IMR-90 (cell line): ENCODE data around the gene NPFF. TPM values are rescaled to one million over a fixed set of nuclear protein-coding genes. Genes with fewer than 3 reads are reported as not detected.
A peak's percentile ranks its signal among the peaks of the same experiment; 100 is the strongest.

Source experiments
- ATAC-seq: fragments of 200-7000 bp; cut with Tn5 transposase; 2 replicates; pipeline ENCODE4 v1.9.1; 2020; ENCODE audit warnings: low read depth, mild to moderate bottlenecking, moderate library complexity
- BruUV-seq: library from RNA; stranded (reverse); fragments of 400-500 nt; replicated peaks from 2 replicates; lab custom pipeline; 2021; lab: Mats Ljungman, UMichigan
- CTCF ChIA-PET: fragments of 300-600 bp; formaldehyde crosslinking; extraction: SDS; loops from one replicate; lab custom pipeline; 2021; ENCODE audit warnings: antibody characterized with exemption; lab: Yijun Ruan, JAX
- POLR2A ChIA-PET: fragments of 300-600 bp; sonication (Branson Sonifier 250); formaldehyde crosslinking; loops from one replicate; lab custom pipeline; 2022; ENCODE audit warnings: antibody characterized with exemption; ENCODE audit not compliant: unreplicated experiment; lab: Charles Lee
- DNase-seq: peaks from one replicate; pipeline ENCODE4 v3.0.0; 2013
- H2AFZ ChIP-seq: replicated peaks from 2 replicates; pipeline ENCODE3; 2013; ENCODE audit warnings: low read length, mild to moderate bottlenecking; ENCODE audit not compliant: poor library complexity
- H2AK5ac ChIP-seq: 2 replicates; pipeline ENCODE4 v1.6.1; 2013; ENCODE audit warnings: low read depth, low read length, inconsistent platforms
- H2AK9ac ChIP-seq: replicated peaks from 2 replicates; pipeline ENCODE3; 2013; ENCODE audit warnings: mild to moderate bottlenecking, low read depth, low read length, moderate library complexity; ENCODE audit not compliant: poor library complexity
- H2BK120ac ChIP-seq: 2 replicates; pipeline ENCODE4 v1.6.1; 2013; ENCODE audit warnings: low read depth, low read length, inconsistent platforms
- H2BK15ac ChIP-seq: 3 replicates; pipeline ENCODE4 v1.6.1; 2013; ENCODE audit warnings: low read depth, low read length, inconsistent platforms
- H2BK20ac ChIP-seq: 2 replicates; pipeline ENCODE4 v1.6.1; 2013; ENCODE audit warnings: low read depth, mild to moderate bottlenecking, inconsistent platforms, low read length, moderate library complexity
- H2BK5ac ChIP-seq: 2 replicates; pipeline ENCODE4 v1.6.1; 2013; ENCODE audit warnings: mild to moderate bottlenecking, low read depth, low read length, inconsistent platforms; ENCODE audit not compliant: poor library complexity, severe bottlenecking
- H3K14ac ChIP-seq: replicated peaks from 2 replicates; pipeline ENCODE4 v1.6.1; 2013; ENCODE audit warnings: low read depth, low read length, inconsistent platforms
- H3K18ac ChIP-seq: 2 replicates; pipeline ENCODE4 v1.6.1; 2013; ENCODE audit warnings: low read depth, low read length, control low read depth
- H3K23ac ChIP-seq: 2 replicates; pipeline ENCODE4 v1.6.1; 2013; ENCODE audit warnings: low read depth, low read length, inconsistent platforms
- H3K27ac ChIP-seq: 2 replicates; pipeline ENCODE4 v1.5.1; 2013; ENCODE audit warnings: mild to moderate bottlenecking, control low read depth, low read length; ENCODE audit not compliant: insufficient read depth
- H3K27me3 ChIP-seq: 2 replicates; pipeline ENCODE4 v1.6.1; 2013; ENCODE audit warnings: low read length; ENCODE audit not compliant: control insufficient read depth, insufficient read depth
- H3K36me3 ChIP-seq: 2 replicates; pipeline ENCODE4 v1.6.1; 2013; ENCODE audit warnings: low read length, mixed read lengths; ENCODE audit not compliant: control insufficient read depth, insufficient read depth
- H3K4ac ChIP-seq: 2 replicates; pipeline ENCODE4 v1.6.1; 2013; ENCODE audit warnings: low read depth, low read length, inconsistent platforms
- H3K4me1 ChIP-seq: 2 replicates; pipeline ENCODE4 v1.6.1; 2013; ENCODE audit warnings: low read length, mixed read lengths; ENCODE audit not compliant: control insufficient read depth, insufficient read depth
- H3K4me2 ChIP-seq: 2 replicates; pipeline ENCODE4 v1.6.1; 2013; ENCODE audit warnings: low read depth, mild to moderate bottlenecking, control low read depth, low read length, moderate library complexity
- H3K4me3 ChIP-seq: 2 replicates; pipeline ENCODE4 v1.5.1; 2013; ENCODE audit warnings: low read depth, mild to moderate bottlenecking, control low read depth, low read length, moderate library complexity; ENCODE audit not compliant: insufficient read depth
- H3K56ac ChIP-seq: 2 replicates; pipeline ENCODE4 v1.6.1; 2013; ENCODE audit warnings: low read length, inconsistent platforms; ENCODE audit not compliant: insufficient read depth; ENCODE audit errors: extremely low read depth
- H3K79me1 ChIP-seq, 2 experiments: 2 replicates each; pipeline ENCODE4 v1.6.1; 2013; ENCODE audit warnings: low read length in 2 of 2, inconsistent platforms in 1 of 2, low read depth in 1 of 2
- H3K9ac ChIP-seq: 2 replicates; pipeline ENCODE4 v1.6.1; 2013; ENCODE audit warnings: low read depth, low read length, control low read depth
- H3K9me1 ChIP-seq: 2 replicates; pipeline ENCODE4 v1.6.1; 2013; ENCODE audit warnings: low read length, inconsistent platforms; ENCODE audit not compliant: insufficient read depth
- H3K9me3 ChIP-seq: 2 replicates; pipeline ENCODE4 v1.6.1; 2013; ENCODE audit warnings: low read length; ENCODE audit not compliant: control insufficient read depth, insufficient read depth
- H4K20me1 ChIP-seq: 2 replicates; pipeline ENCODE4 v1.6.1; 2013; ENCODE audit warnings: low read length, inconsistent platforms; ENCODE audit not compliant: insufficient read depth
- H4K5ac ChIP-seq: 2 replicates; pipeline ENCODE4 v1.6.1; 2013; ENCODE audit warnings: mild to moderate bottlenecking, low read depth, low read length, control low read depth
- H4K8ac ChIP-seq, 2 experiments: 2 replicates each; pipeline ENCODE4 v1.6.1; 2013; ENCODE audit warnings: low read depth in 2 of 2, low read length in 2 of 2, control low read depth in 1 of 2, inconsistent platforms in 1 of 2
- H4K91ac ChIP-seq: 2 replicates; pipeline ENCODE4 v1.6.1; 2013; ENCODE audit warnings: low read depth, low read length, inconsistent platforms; ENCODE audit not compliant: insufficient read depth
- POLR2A ChIP-seq: IDR thresholded peaks from 2 replicates; pipeline ENCODE4 v1.6.1; 2012; ENCODE audit warnings: mild to moderate bottlenecking, low read depth, low read length
- RFX5 ChIP-seq: IDR thresholded peaks from 2 replicates; pipeline ENCODE4 v1.8.0; 2012; ENCODE audit warnings: low read depth, mild to moderate bottlenecking, low read length, moderate library complexity
- WGBS, 2 experiments: methylation state at CpG; one replicate each; pipeline versions ENCODE4 v1.1.5 to v1.1.7; 2013; ENCODE audit warnings: missing lambda C conversion rate in 2 of 2; ENCODE audit not compliant: insufficient read length in 1 of 2; ENCODE audit errors: extremely low coverage in 2 of 2; 5-methylcytosine and 5-hydroxymethylcytosine counted together
- dilution Hi-C: fragments of 300-500 bp; cut with HindIII; formaldehyde crosslinking; loops from one replicate; pipeline ENCODE4 v1.14.3; 2018; ENCODE audit warnings: low sequenced_read_pairs; ENCODE audit not compliant: unreplicated experiment
- in situ Hi-C: fragments of 300-500 bp; cut with MboI; formaldehyde crosslinking; loops from 3 replicates; pipeline ENCODE4 v1.14.3; 2019; ENCODE audit warnings: low sequenced_read_pairs, inconsistent platforms, mixed read lengths
- intact Hi-C: fragments of 100-400 bp; cut with micrococcal nuclease; formaldehyde crosslinking; loops from 2 replicates; pipeline ENCODE4 v1.10.0; 2022
- polyA plus RNA-seq, 3 experiments: library from polyadenylated mRNA; depleted of rRNA; stranded (reverse); fragments of >200 nt; gene quantifications; 2 replicates each; pipeline ENCODE4 v1.2.3, GENCODE V29; 2012; ENCODE audit warnings: low replicate concordance in 1 of 3
- total RNA-seq: library from RNA; depleted of rRNA; stranded (reverse); fragments of >200 nt; gene quantifications from 2 replicates; pipeline ENCODE4 v1.2.3, GENCODE V29; 2012

The NPFF gene
- total and polyA plus RNA-seq, 2 of the 4 experiments (the other 2 are of a cell fraction) = not detected

DNA sequence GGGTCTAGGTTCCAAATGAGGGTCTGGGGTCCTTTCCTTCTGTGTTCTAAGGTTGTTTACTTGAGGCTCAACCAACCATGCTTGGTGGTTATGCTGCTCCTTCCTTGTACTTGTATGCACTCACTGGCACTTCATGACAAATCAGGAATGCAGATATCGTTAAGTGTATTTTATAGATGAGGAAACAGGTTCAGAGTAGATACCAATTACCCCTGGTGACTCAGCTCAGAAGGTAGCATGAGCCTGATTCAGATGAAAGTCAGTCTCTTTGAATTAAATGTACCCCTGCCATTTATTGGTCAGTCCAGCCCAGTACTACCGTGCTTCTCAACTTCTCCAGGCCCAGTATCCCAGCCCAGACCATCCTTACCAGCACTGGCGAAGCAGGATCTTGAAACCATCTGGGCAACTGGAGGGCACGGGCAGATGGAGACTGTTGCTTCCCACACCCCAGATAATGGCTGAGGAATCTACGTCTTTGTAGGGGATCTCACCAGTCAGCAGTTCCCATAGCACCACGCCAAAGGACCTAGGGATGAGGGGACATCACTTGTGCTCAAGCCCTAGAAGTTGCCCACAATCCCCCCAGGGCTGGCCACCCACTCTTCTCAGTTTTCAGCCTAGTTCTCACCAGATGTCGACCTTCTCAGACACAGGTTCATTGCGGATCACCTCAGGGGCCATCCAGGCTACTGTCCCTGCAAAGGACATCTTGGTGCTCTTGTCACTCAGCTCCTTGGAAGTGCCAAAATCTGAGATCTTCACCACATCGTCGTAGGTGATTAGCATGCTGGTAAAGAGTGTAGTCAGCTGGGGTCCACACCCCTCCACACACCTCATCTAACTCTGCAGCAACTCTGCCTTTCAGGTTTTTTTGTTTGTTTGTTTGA is 22.4 kb downstream of the NPFF start:
- dilution Hi-C loops = no loop called here
- Histone ChIP-seq H3K4ac (no peak overlapping the region), H3K56ac (no peak overlapping the region), H3K9me1 (peaks cover 23% of the 10 kb centered on the region; the same call in 1 of the 2 replicates), H3K4me2 (no peak overlapping the region), H2AK5ac (no peak overlapping the region), H2BK20ac (no peak overlapping the region), H3K27me3 (no peaks in the 10 kb centered on the region), H3K9me3 (no peaks in the 10 kb centered on the region), H3K27ac (no peak overlapping the region), H4K5ac (no peak overlapping the region), H4K8ac (no peak overlapping the region), H2BK5ac (no peak overlapping the region), H3K23ac (no peak overlapping the region), H2BK120ac (no peak overlapping the region), H4K91ac (no peak overlapping the region), H3K18ac (no peak overlapping the region), H3K4me1 (peaks cover 10% of the 10 kb centered on the region), H2AFZ (no peak overlapping the region), H4K20me1 (peaks cover 79% of the 10 kb centered on the region), H2AK9ac (peak overlapping the region; percentile 13), H3K4me3 (no peak overlapping the region), H2BK15ac (no peak overlapping the region), H3K14ac (no peak overlapping the region), H3K36me3 (peaks cover 70% of the 10 kb centered on the region), H3K79me1 (peaks cover 34 to 86% of the 10 kb centered on the region in 2 experiments), H3K9ac (no peak overlapping the region)
- DNase-seq = no peak
- intact Hi-C loops = no loop called here
- CTCF ChIA-PET = no interaction called here
- 84% methylated on average over 4 of the region's 10 CpGs; no CpG with 5 or more reads in 1 of the 2 experiments for WGBS, 2 experiments
- POLR2A ChIA-PET = no interaction called here
- no TSS peak for BruUV-seq
- ATAC-seq = no peak
- peak; percentile 17; the same call in 1 of the 2 replicates for TF ChIP-seq POLR2A
- TF ChIP-seq RFX5 = no peak
- in situ Hi-C loops = no loop called here
